IPS DF 4.7 (cell line): ENCODE results near the gene TFEB.
"Not testable (repeated sequence)": the region's sequence is repeated elsewhere in the genome, so short reads cannot be mapped to it uniquely, and the experiment has no call there.

Source experiments
- DNase-seq: peaks from one replicate; pipeline ENCODE4 v3.0.0-alpha.2; 2013; ENCODE audit warnings: low spot score; ENCODE audit errors: extremely low read depth

The TFEB gene

GRCh38 chr6:41766043-41766664 lies 30.7 kb upstream of the TFEB start:
- not testable (repeated sequence) for DNase-seq

GRCh38 chr6:41763470-41763869 lies 28.1 kb upstream of the TFEB start:
- no peak for DNase-seq

DNA sequence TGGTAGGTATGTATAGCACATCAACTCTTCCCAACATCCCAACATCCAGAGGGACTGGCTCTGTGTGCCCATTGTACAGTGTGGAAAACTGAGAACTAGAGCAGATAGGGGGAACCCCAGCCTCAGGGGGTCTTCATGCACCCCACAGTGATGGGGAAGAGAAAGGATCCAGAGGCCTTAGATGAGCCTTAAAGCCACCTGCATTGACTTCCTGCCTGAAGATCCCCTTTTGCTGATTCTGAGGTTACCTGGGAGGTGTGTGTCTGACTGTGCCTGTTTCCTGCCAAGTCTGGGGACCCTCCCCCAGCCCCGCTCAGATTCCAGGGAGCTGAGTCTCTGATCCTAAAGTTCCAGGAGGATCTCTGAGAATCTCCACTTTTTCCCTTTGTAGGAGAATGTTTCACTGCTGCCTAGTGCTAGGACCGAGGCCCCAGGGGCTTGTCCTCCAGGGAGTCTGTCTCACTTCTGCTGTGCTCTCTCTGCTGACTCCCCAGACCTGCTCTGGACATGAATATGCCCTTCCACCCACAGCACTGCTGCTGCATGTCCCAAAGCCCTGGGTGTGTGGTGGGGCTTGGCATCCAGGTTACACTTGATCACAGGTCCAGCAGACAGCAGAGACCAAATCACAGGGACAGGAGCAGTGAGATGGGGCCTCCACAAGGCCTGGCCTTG lies 24.6 kb upstream of the TFEB start:
- DNase-seq: no peak

- DNase-seq: no peak
Measured at GRCh38 chr6:41759106-41759904, 23.9 kb upstream of the TFEB start.

GRCh38 chr6:41758641-41759035 lies 23.2 kb upstream of the TFEB start:
- no peak for DNase-seq

- DNase-seq: no peak
Measured at GRCh38 chr6:41757931-41758640, 22.7 kb upstream of the TFEB start.

- DNase-seq: no peak
Measured at GRCh38 chr6:41757271-41757670, 21.9 kb upstream of the TFEB start.

DNA sequence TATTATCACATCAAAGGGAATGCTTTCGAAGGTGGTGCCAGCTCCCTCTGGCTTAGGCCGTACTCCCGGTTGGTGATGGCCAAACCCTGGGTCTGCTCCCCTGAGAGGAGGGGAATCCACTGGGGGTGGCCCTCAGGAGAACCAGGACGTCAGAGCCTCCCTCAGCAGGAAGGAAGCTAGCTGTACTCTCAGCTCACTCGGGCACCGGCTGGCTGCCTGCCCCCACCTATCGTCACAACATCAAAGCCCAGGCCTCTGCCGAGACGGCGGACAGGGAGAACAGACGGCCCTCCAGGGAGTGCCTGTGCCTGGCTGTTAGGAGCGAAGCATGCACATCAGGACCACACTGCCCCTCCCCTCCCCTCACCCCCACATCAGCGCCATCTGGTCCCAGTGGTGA lies 20.9 kb upstream of the TFEB start:
- DNase-seq: no peak

DNA sequence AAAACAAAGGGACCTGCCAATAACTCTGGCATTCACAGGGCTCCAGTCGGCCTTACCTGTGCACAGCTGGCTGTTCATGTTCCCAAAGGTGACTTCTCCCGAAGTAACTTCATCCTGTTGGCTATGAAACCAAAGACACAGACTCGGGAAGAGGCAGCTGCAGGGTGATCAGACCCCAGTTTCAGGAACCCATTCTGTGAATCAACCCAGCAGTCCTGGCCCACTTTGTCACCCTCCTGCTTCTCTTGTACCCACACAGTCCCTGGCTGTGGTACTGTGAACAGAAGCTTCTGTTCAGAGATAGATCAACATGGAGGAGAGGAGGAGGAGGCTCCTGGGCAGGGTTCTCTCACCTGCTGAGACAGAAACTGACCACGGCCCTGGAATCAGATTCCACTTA lies 20.5 kb upstream of the TFEB start:
- DNase-seq: no peak

DNA sequence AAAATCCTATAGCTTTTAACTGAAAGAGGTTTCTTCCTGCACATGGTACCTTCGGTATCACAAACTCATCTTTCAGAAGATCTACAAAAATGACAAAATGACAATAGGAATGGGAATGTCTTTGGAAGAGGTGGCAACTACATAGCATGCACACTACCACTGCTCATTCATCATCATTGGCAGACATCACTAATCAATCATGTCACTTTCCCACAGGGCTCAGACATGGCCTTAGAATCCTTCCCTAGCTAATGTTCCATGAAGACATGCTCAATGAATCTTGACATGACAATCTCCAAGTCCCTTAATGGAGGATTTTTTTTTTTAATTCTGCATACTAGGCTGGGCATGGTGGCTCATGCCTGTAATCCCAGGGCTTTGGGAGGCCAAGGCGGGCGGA lies 15.0 kb upstream of the TFEB start:
- DNase-seq: no peak

DNA sequence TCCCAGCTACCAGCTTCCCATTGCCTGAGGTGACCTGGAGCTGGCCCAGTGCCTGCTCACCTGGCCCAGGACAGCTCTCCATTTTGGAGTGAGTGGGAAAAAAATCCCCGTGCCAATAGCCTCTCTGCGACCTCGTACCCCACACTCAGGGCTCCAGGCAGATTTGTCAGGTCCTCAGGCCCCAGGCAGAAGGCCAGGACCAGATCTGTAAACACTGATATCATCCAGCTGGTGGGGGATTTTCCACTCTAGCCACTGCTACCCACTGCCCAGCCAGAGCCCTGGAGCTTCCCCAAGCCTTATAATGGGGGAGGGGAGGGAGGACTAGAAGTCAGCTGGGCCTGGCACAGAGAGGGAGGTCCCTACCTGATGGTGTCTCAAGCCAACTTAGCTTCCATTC lies 13.1 kb upstream of the TFEB start:
- DNase-seq: no peak

- no peak for DNase-seq
Measured at GRCh38 chr6:41748102-41748477, 12.7 kb upstream of the TFEB start.

- DNase-seq: no peak
Measured at GRCh38 chr6:41747256-41748101, 12.1 kb upstream of the TFEB start, which contains the start of gene PGC. TSS of gene PGC (minus strand) at chr6:41747397. CDS start at chr6:41747334, 63 bp downstream.

- no peak for DNase-seq
Measured at GRCh38 chr6:41746107-41746506, 10.7 kb upstream of the TFEB start.

GRCh38 chr6:41744236-41744787 lies 8.9 kb upstream of the TFEB start:
- no peak for DNase-seq

DNA sequence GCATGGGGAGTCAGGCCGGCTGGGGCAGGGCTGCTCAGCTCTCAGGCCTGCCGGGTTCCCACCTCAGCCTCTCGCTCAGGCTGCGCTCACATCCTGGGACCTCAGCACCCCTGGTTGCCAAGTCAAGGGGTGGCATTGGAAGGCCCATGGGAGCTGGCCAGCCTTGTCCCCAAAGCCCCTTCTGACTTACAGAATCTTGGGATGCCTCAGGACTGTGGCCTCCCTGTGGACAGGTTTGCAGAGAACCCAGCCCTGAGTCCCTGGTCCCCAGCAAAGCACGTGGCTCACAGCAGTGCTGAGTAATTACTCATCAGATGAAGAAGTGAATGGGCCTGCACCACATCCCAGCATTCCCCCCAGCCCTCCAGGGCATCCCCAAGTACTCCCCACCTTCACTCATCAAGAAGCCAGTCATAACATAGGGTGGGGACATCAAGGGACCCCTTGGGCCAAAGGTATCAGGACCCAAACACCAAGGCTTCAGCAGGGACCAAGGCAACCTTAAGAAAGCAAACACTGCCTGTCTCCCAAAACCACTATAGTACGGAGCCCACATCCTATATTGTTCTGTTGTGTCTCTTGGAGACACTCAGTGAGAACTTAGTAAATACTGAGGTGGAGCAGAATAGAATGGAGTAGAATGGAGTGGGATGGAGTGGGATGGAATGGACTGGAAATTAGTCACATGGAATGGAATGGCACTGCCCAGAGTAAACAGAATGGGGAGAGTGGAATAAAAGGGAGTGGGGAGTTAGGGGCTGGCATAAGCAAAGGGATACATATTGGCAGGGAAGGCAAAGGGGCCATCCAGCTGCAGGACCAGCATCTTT lies 8.2 kb upstream of the TFEB start:
- no peak for DNase-seq

- DNase-seq: no peak
Measured at GRCh38 chr6:41741625-41742490, 6.5 kb upstream of the TFEB start.

- no peak for DNase-seq
Measured at GRCh38 chr6:41740366-41741162, 5.2 kb upstream of the TFEB start.
